Activated CD8-positive, alpha-beta memory T cell treated with anti-CD3 and anti-CD28 coated beads, Interleukin-2, amount 10 ng/mL, durations not matched to agents 7 days and 5 days (primary cell): ENCODE results near the gene RP9. TPM values are rescaled to one million over a fixed set of nuclear protein-coding genes. Genes with fewer than 3 reads are reported as not detected.
"Not testable (repeated sequence)": the region's sequence is repeated elsewhere in the genome, so short reads cannot be mapped to it uniquely, and the experiment has no call there.

Source experiments
- ATAC-seq: fragments of 150-1000 bp; cut with Tn5 transposase; one replicate; pipeline ENCODE4 v1.10.0; 2021; ENCODE audit warnings: moderate library complexity
- CTCF ChIA-PET: fragments of 350-600 bp; sonication (Branson Sonifier 250); formaldehyde crosslinking; loops from one replicate; lab custom pipeline; 2021; ENCODE audit warnings: antibody characterized with exemption; lab: Charles Lee
- DNase-seq: peaks from one replicate; pipeline ENCODE4 v3.0.0-alpha.2; 2020
- H3K27ac Mint-ChIP-seq: one replicate; pipeline ENCODE4 v1.8.0; 2021; ENCODE audit warnings: mild to moderate bottlenecking, mixed read lengths
- H3K27me3 Mint-ChIP-seq: one replicate; pipeline ENCODE4 v1.8.0; 2021; ENCODE audit warnings: mixed read lengths
- H3K36me3 Mint-ChIP-seq: one replicate; pipeline ENCODE4 v1.8.0; 2021; ENCODE audit warnings: mild to moderate bottlenecking, mixed read lengths
- H3K4me1 Mint-ChIP-seq: one replicate; pipeline ENCODE4 v1.8.0; 2021; ENCODE audit warnings: mixed read lengths
- H3K4me3 Mint-ChIP-seq: one replicate; pipeline ENCODE4 v1.8.0; 2021; ENCODE audit warnings: mild to moderate bottlenecking, moderate library complexity, mixed read lengths
- H3K9me3 Mint-ChIP-seq: one replicate; pipeline ENCODE4 v1.8.0; 2022; ENCODE audit warnings: low read depth, mixed read lengths
- total RNA-seq, 2 experiments: library from RNA; stranded (reverse); gene quantifications; one replicate each; pipeline ENCODE4 v1.2.3, GENCODE V29; 2021

The RP9 gene
- total RNA-seq, 2 experiments from 2014 or later = 11.3 to 11.5 TPM

GRCh38 chr7:33128631-33128989 lies 19.4 kb upstream of the RP9 start:
- Mint-ChIP-seq H3K27me3 (no peaks in the 10 kb centered on the region), H3K27ac (peak overlapping the region; percentile 83), H3K9me3 (no peaks in the 10 kb centered on the region), H3K4me3 (peak overlapping the region; percentile 96), H3K36me3 (peaks cover under 1% of the 10 kb centered on the region), H3K4me1 (peaks cover 18% of the 10 kb centered on the region)
- ATAC-seq (no peak), DNase-seq (no peak)
- CTCF ChIA-PET = interaction anchor here (0.7 to 3.2 kb wide), 2 partner anchors 20 to 21 kb away, joined by 3 to 25 read pairs; partner anchors contain the start of gene RP9

- CTCF ChIA-PET = no interaction called here
- ATAC-seq (no peak), DNase-seq (no peak)
- H3K27me3 Mint-ChIP-seq = no peaks in the 10 kb centered on the region
- peaks cover 18% of the 10 kb centered on the region for H3K4me1 Mint-ChIP-seq
- H3K4me3 Mint-ChIP-seq = no peak overlapping the region
- H3K9me3 Mint-ChIP-seq = no peaks in the 10 kb centered on the region
- no peaks in the 10 kb centered on the region for H3K36me3 Mint-ChIP-seq
- H3K27ac Mint-ChIP-seq = no peak overlapping the region
These were observed 17.9 kb upstream of the RP9 start for GRCh38 chr7:33127085-33127484.

- Mint-ChIP-seq H3K36me3 (peaks cover 4% of the 10 kb centered on the region), H3K27ac (no peak overlapping the region), H3K9me3 (peaks cover 7% of the 10 kb centered on the region), H3K4me1 (no peaks in the 10 kb centered on the region), H3K27me3 (peaks cover 56% of the 10 kb centered on the region), H3K4me3 (no peak overlapping the region)
- ATAC-seq (no peak), DNase-seq (no peak)
- CTCF ChIA-PET = no interaction called here
These were observed 9.2 kb upstream of the RP9 start for GRCh38 chr7:33118383-33118782.

DNA sequence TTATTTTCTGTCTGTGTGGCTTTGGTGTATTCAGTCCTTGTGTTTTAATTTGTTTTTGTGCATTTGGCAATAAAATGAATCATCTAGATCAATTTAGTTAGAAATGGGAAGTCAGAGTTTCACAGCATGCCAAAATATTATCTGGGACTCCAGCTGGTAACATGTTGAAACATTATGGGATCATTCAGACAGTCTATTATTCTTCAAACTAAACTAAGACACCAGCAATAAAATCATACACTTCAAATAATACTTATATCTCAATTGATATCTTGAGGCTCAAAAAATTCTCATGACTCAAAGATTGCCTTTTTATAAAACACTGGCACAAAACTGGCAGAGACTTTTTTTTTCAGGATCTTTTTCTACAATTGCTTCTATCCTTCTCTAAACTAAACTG lies 5.8 kb upstream of the RP9 start:
- no peak overlapping the region for H3K27ac Mint-ChIP-seq
- peaks cover 7% of the 10 kb centered on the region for H3K9me3 Mint-ChIP-seq
- CTCF ChIA-PET = no interaction called here
- H3K4me3 Mint-ChIP-seq = no peak overlapping the region
- peaks cover 2% of the 10 kb centered on the region for H3K4me1 Mint-ChIP-seq
- peaks cover 61% of the 10 kb centered on the region for H3K27me3 Mint-ChIP-seq
- DNase-seq = no peak
- no peak for ATAC-seq
- peaks cover 4% of the 10 kb centered on the region for H3K36me3 Mint-ChIP-seq

- H3K9me3 Mint-ChIP-seq = no peaks in the 10 kb centered on the region
- DNase-seq = no peak
- no peak for ATAC-seq
- H3K27ac Mint-ChIP-seq = no peak overlapping the region
- no peak overlapping the region for H3K4me3 Mint-ChIP-seq
- CTCF ChIA-PET = interaction anchor here (1.6 to 6.2 kb wide), 2 partner anchors 27 to 265 kb away, joined by 3 to 59 read pairs; no protein-coding TSS in a partner anchor
- H3K4me1 Mint-ChIP-seq = peaks cover 22% of the 10 kb centered on the region
- H3K36me3 Mint-ChIP-seq = no peaks in the 10 kb centered on the region
- peaks cover 41% of the 10 kb centered on the region for H3K27me3 Mint-ChIP-seq
These were observed 2.4 kb upstream of the RP9 start for GRCh38 chr7:33111614-33112013.

DNA sequence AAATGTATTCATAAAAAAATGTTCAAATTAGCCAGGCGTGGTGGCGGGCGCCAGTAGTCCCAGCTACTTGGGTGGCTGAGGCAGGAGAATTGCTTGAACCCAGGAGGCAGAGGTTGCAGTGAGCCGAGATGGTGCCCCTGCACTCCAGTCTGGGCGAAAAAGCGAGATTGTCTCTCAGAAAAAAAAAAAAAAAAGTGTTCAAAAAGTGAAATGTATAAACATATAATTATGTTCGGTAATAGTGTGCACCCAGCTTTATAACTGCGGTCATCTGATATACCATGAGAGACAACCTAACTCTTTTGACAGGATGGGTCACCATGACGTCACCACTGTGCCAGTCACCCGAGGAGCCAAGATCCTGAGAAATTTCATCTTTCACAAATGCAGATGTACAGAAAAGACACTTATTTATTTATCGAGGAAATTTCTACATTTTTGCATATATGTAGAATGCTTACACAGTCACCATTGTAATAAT lies 594 bp upstream of the RP9 start:
- DNase-seq (no peak), ATAC-seq (no peak)
- H3K4me1 Mint-ChIP-seq = peaks cover 27% of the 10 kb centered on the region
- peaks cover 27% of the 10 kb centered on the region for H3K27me3 Mint-ChIP-seq
- H3K4me3 Mint-ChIP-seq = peak overlapping the region; percentile 58
- H3K36me3 Mint-ChIP-seq = no peaks in the 10 kb centered on the region
- CTCF ChIA-PET = interaction anchor here (0.6 to 6.2 kb wide), 13 partner anchors 10 to 309 kb away, joined by 3 to 59 read pairs (median 10); partner anchors contain the start of genes BBS9 and NT5C3A
- no peak overlapping the region for H3K27ac Mint-ChIP-seq
- H3K9me3 Mint-ChIP-seq = no peaks in the 10 kb centered on the region

DNA sequence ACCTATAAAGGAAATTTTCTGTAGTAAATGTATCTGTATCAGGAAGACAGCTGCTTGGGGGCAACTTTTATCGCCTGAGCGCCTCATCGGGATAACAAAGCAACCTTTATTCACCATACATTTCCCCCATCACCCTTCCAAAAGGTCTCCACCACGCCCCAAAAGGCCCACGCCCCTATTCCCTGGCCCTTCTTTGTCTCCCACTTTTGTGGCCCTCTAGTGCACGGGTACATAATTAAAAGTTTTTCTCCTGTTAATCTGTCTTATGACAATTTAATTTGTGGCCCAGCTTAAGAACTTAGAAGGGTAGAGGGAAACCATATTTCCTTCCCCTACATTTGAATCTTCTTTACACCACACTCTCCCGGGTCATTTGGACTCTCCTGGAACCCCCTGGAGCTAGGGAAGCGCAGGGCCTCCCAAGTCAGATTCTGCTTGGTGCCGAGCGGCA lies 625 bp downstream of the RP9 start:
- CTCF ChIA-PET = interaction anchor here (0.8 to 6.2 kb wide), 25 partner anchors 9 to 613 kb away, joined by 3 to 59 read pairs (median 7); partner anchors contain the start of genes BBS9 and NT5C3A
- no peak for DNase-seq

GRCh38 chr7:33107136-33108066 lies 1.8 kb downstream of the RP9 start:
- Mint-ChIP-seq H3K9me3 (no peaks in the 10 kb centered on the region), H3K36me3 (peaks cover 5% of the 10 kb centered on the region), H3K4me1 (peaks cover 29% of the 10 kb centered on the region), H3K4me3 (peak overlapping the region; percentile 91), H3K27me3 (peaks cover 17% of the 10 kb centered on the region), H3K27ac (peak overlapping the region; percentile 22)
- DNase-seq (peak; percentile 67), ATAC-seq (no peak)
- CTCF ChIA-PET = interaction anchor here (0.6 to 6.2 kb wide), 28 partner anchors 9 to 611 kb away, joined by 3 to 59 read pairs (median 6); partner anchors contain the start of genes BBS9 and NT5C3A

More for the DNA sequence above, 625 bp downstream of the RP9 start:
- peaks cover 21% of the 10 kb centered on the region for H3K27me3 Mint-ChIP-seq
- ATAC-seq = peak; percentile 9
- H3K4me1 Mint-ChIP-seq = peaks cover 29% of the 10 kb centered on the region
- H3K27ac Mint-ChIP-seq = peak overlapping the region; percentile 79
- peak overlapping the region; percentile 91 for H3K4me3 Mint-ChIP-seq
- H3K9me3 Mint-ChIP-seq = no peaks in the 10 kb centered on the region
- peaks cover 2% of the 10 kb centered on the region for H3K36me3 Mint-ChIP-seq

DNA sequence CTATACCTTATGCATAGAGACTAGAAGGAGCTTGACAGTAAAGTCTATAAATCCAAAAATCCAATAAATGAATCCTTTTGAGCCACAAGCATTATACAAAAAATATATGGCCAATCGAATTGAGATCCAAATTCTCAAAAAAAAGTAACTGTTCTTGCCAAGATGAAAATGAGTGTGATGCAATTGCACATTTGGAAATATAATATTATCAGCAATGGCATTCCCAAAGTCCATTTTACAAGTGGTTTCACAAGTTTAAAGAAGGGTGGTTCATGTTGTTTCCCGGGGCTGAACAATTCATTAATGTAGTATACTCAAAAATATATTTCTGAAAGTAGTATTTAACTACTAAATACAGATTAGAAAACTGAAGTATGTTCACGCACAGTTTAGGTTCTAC lies 7.3 kb downstream of the RP9 start:
- Mint-ChIP-seq H3K27me3 (no peaks in the 10 kb centered on the region), H3K36me3 (peaks cover 23% of the 10 kb centered on the region), H3K9me3 (no peaks in the 10 kb centered on the region), H3K4me3 (no peak overlapping the region), H3K27ac (no peak overlapping the region), H3K4me1 (peaks cover 9% of the 10 kb centered on the region)
- CTCF ChIA-PET = interaction anchor here (1.1 kb wide), 1 partner anchor 255 kb away, joined by 4 read pairs; no protein-coding TSS in a partner anchor
- ATAC-seq = no peak
- no peak for DNase-seq

GRCh38 chr7:33100770-33101169 lies 8.4 kb downstream of the RP9 start:
- no peak overlapping the region for H3K27ac Mint-ChIP-seq
- CTCF ChIA-PET = interaction anchor here (2.0 kb wide), 1 partner anchor 9 kb away, joined by 7 read pairs; the partner anchor contains the start of gene RP9
- H3K36me3 Mint-ChIP-seq = peaks cover 30% of the 10 kb centered on the region
- H3K27me3 Mint-ChIP-seq = no peaks in the 10 kb centered on the region
- no peak overlapping the region for H3K4me3 Mint-ChIP-seq
- DNase-seq (no peak), ATAC-seq (no peak)
- peaks cover 3% of the 10 kb centered on the region for H3K4me1 Mint-ChIP-seq
- H3K9me3 Mint-ChIP-seq = no peaks in the 10 kb centered on the region

- CTCF ChIA-PET = interaction anchor here (1.5 to 2.0 kb wide), 2 partner anchors 9 to 10 kb away, joined by 4 to 7 read pairs; partner anchors contain the start of gene RP9
- no peak overlapping the region for H3K4me3 Mint-ChIP-seq
- H3K27ac Mint-ChIP-seq = peak overlapping the region; percentile 24
- H3K36me3 Mint-ChIP-seq = peaks cover 34% of the 10 kb centered on the region
- peaks cover 2% of the 10 kb centered on the region for H3K4me1 Mint-ChIP-seq
- H3K9me3 Mint-ChIP-seq = no peaks in the 10 kb centered on the region
- DNase-seq (no peak), ATAC-seq (no peak)
- H3K27me3 Mint-ChIP-seq = no peaks in the 10 kb centered on the region
These were observed 9.9 kb downstream of the RP9 start for GRCh38 chr7:33099154-33099940.

- peaks cover 25% of the 10 kb centered on the region for H3K36me3 Mint-ChIP-seq
- DNase-seq, H3K27me3 Mint-ChIP-seq: not testable (repeated sequence)
These were observed 14.4 kb downstream of the RP9 start for GRCh38 chr7:33094745-33095275.

More at GRCh38 chr7:33094745-33095275, 14.4 kb downstream of the RP9 start:
- H3K27ac Mint-ChIP-seq, H3K4me3 Mint-ChIP-seq, CTCF ChIA-PET, H3K4me1 Mint-ChIP-seq, H3K9me3 Mint-ChIP-seq, ATAC-seq: not testable (repeated sequence)
